Keratinocyte (primary cell): ENCODE measurements around the gene SLC23A2. TPM values are rescaled to one million over a fixed set of nuclear protein-coding genes. Genes with fewer than 3 reads are reported as not detected.

Source experiments
- DNase-seq: peaks from one replicate; pipeline ENCODE4 v3.0.0-alpha.2; 2011; ENCODE audit warnings: low read depth, missing footprints, low spot score
- FAIRE-seq: peaks from 2 replicates; lab custom pipeline; 2011; peaks lifted over from hg19 to GRCh38; lab: Jason Lieb, UNC
- H2AFZ ChIP-seq: 2 replicates; pipeline ENCODE4 v1.6.0; 2012; ENCODE audit warnings: low read length, control low read depth, inconsistent platforms; ENCODE audit not compliant: control insufficient read depth
- H3K27ac ChIP-seq: 2 replicates; pipeline ENCODE4 v1.5.1; 2011; ENCODE audit warnings: low read length; ENCODE audit not compliant: control insufficient read depth, insufficient read depth
- H3K27me3 ChIP-seq: 3 replicates; pipeline ENCODE4 v1.6.0; 2011; ENCODE audit warnings: low read length; ENCODE audit not compliant: control insufficient read depth, insufficient read depth; ENCODE audit errors: extremely low read depth
- H3K36me3 ChIP-seq, 2 experiments: 2 replicates in 1 of 2; 3 replicates in 1 of 2; pipeline ENCODE4 v1.5.1; 2011; ENCODE audit warnings: low read length in 2 of 2, mild to moderate bottlenecking in 1 of 2; ENCODE audit not compliant: control insufficient read depth in 2 of 2, insufficient read depth in 2 of 2; ENCODE audit errors: extremely low read depth in 1 of 2
- H3K4me1 ChIP-seq: 3 replicates; pipeline ENCODE4 v1.5.1; 2011; ENCODE audit warnings: low read length; ENCODE audit not compliant: control insufficient read depth, insufficient read depth; ENCODE audit errors: extremely low read depth
- H3K4me2 ChIP-seq: 3 replicates; pipeline ENCODE4 v1.6.0; 2011; ENCODE audit warnings: low read depth, low read length; ENCODE audit not compliant: control insufficient read depth, insufficient read depth; ENCODE audit errors: extremely low read depth
- H3K4me3 ChIP-seq, 3 experiments: fragments of 200-600 bp in 1 of 3; sonication (generic) in 1 of 3; 2 replicates in 2 of 3; 3 replicates in 1 of 3; pipeline ENCODE4 v1.5.1; 2011 to 2016; ENCODE audit warnings: low read length in 3 of 3, mild to moderate bottlenecking in 3 of 3, control low read depth in 2 of 3, inconsistent platforms in 1 of 3, low read depth in 1 of 3, mixed read lengths in 1 of 3, mixed run types in 1 of 3, moderate library complexity in 1 of 3; ENCODE audit not compliant: control insufficient read depth in 2 of 3, insufficient read depth in 2 of 3; ENCODE audit errors: extremely low read depth in 1 of 3
- H3K79me2 ChIP-seq: 2 replicates; pipeline ENCODE4 v1.6.0; 2012; ENCODE audit warnings: low read length; ENCODE audit not compliant: control insufficient read depth, insufficient read depth
- H3K9ac ChIP-seq: 3 replicates; pipeline ENCODE4 v1.6.0; 2011; ENCODE audit warnings: low read length; ENCODE audit not compliant: control insufficient read depth, insufficient read depth; ENCODE audit errors: extremely low read depth
- H3K9me1 ChIP-seq: 3 replicates; pipeline ENCODE4 v1.6.0; 2011; ENCODE audit warnings: low read length; ENCODE audit not compliant: control insufficient read depth, insufficient read depth; ENCODE audit errors: extremely low read depth
- H3K9me3 ChIP-seq: 2 replicates; pipeline ENCODE4 v1.5.1; 2012; ENCODE audit warnings: low read depth, low read length; ENCODE audit not compliant: control insufficient read depth
- H4K20me1 ChIP-seq: 3 replicates; pipeline ENCODE4 v1.6.0; 2011; ENCODE audit warnings: low read length; ENCODE audit not compliant: control insufficient read depth, insufficient read depth; ENCODE audit errors: extremely low read depth
- EZH2 ChIP-seq: IDR thresholded peaks from one replicate; pipeline ENCODE4 v1.6.1; 2012; ENCODE audit warnings: inconsistent platforms, mild to moderate bottlenecking, low read length, moderate library complexity
- dilution Hi-C: fragments of 300-500 bp; cut with MboI; formaldehyde crosslinking; loops from one replicate; pipeline ENCODE4 v1.7.0; 2020; ENCODE audit warnings: low sequenced_read_pairs; ENCODE audit not compliant: extremely low pct_ligation_motif_present
- polyA plus RNA-seq, 5 experiments: library from polyadenylated mRNA; depleted of rRNA in 3 of 5; stranded (reverse) in 3 of 5; stranded (forward) in 1 of 5; unstranded in 1 of 5; fragments of >200 nt; gene quantifications; 1 replicate in 1 of 5; 2 replicates in 3 of 5; 3 replicates in 1 of 5; pipeline versions ENCODE4 v1.2.1 to v1.2.3, GENCODE V29; 2011 to 2012; ENCODE audit warnings: missing spikeins in 2 of 5, low read depth in 1 of 5, low replicate concordance in 1 of 5
- TF ChIP-seq, protein P1 (sequence below), 3 experiments: IDR thresholded peaks in 1 of 3; conservative IDR thresholded peaks in 1 of 3; optimal IDR thresholded peaks in 1 of 3; 2 replicates in 2 of 3; 3 replicates in 1 of 3; pipeline versions ENCODE3 to v1.5.1; 2011; ENCODE audit warnings: low read length in 3 of 3, mild to moderate bottlenecking in 3 of 3, moderate library complexity in 2 of 3, control low read depth in 1 of 3, inconsistent platforms in 1 of 3; ENCODE audit not compliant: insufficient read depth in 2 of 3; ENCODE audit errors: extremely low read depth in 1 of 3

Gene SLC23A2
- polyA plus RNA-seq, 1 donor (not counting 4 experiments of a cell fraction or from before 2014, with no cell fraction given), result 13.4 TPM

DNA sequence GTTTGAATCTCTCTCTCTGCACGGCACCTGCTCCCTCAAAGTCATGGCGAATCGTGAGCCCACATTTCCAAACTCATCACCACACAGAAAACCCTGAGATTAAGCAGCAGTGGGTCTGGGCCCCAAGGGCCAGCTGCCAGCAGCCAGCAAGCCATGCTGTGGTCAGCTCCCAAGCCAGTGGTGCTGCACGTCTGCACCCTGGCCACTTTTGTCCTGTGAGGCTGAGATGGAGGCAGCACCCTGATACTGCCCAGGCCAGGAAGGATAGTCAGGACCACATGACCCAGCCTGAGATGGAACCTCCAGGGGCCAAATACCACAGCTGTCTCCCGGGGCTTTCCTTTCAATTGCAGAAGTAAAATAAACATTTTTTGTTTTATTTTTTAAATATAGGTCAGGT, 185.7 kb downstream of the SLC23A2 start:
- Histone ChIP-seq H3K4me1 (no peaks in the 10 kb centered on the region), H3K9ac (no peak overlapping the region), H2AFZ (no peak overlapping the region), H3K27me3 (peaks cover 29% of the 10 kb centered on the region), H3K4me2 (no peak overlapping the region), H4K20me1 (peaks cover 2% of the 10 kb centered on the region), H3K4me3 (no peak overlapping the region), H3K36me3 (no peaks in the 10 kb centered on the region), H3K27ac (no peak overlapping the region), H3K79me2 (no peaks in the 10 kb centered on the region), H3K9me1 (no peaks in the 10 kb centered on the region), H3K9me3 (no peaks in the 10 kb centered on the region)
- no peak for DNase-seq
- dilution Hi-C loops, result no loop called here
- FAIRE-seq, result no peak
- TF ChIP-seq, protein P1, sequence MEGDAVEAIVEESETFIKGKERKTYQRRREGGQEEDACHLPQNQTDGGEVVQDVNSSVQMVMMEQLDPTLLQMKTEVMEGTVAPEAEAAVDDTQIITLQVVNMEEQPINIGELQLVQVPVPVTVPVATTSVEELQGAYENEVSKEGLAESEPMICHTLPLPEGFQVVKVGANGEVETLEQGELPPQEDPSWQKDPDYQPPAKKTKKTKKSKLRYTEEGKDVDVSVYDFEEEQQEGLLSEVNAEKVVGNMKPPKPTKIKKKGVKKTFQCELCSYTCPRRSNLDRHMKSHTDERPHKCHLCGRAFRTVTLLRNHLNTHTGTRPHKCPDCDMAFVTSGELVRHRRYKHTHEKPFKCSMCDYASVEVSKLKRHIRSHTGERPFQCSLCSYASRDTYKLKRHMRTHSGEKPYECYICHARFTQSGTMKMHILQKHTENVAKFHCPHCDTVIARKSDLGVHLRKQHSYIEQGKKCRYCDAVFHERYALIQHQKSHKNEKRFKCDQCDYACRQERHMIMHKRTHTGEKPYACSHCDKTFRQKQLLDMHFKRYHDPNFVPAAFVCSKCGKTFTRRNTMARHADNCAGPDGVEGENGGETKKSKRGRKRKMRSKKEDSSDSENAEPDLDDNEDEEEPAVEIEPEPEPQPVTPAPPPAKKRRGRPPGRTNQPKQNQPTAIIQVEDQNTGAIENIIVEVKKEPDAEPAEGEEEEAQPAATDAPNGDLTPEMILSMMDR (optimal IDR thresholded peaks at IDR 0.05 in 1 of 3, IDR thresholded peaks at IDR 0.05 in 1 of 3, conservative IDR thresholded peaks at IDR 0.05 in 1 of 3; ENCODE audit: extremely low read depth in 1 of 3, insufficient read depth in 2 of 3, low read length in 3 of 3), result no peak
- TF ChIP-seq EZH2, result no peak

DNA sequence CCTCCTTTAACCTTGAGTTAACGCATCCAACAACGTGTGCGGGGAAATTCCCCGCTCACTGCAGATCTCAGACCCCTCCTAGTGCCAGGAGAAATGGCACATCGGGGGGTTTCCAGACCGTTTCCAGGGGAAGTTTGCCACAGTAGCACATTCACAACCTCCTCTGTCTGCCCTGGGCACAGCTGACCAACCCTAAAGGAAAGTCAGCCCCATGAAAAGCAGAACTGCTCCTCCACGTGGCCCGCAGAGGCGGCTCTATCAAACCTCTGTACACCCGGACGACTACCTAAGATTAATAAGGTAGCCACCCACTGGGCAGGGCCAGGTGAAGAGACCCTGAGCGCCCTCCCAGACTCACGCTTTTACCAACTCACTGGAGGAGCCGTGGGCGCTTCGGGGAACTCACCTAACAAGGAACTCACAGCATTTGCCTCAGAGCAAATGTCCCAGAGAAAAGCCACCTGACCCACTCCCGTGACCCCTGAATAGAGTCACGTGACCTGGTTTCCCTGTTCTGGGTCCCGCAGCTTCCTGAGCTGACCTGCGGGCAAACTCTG, 186.5 kb downstream of the SLC23A2 start:
- Histone ChIP-seq H2AFZ (no peak overlapping the region), H3K9me3 (no peaks in the 10 kb centered on the region), H3K79me2 (no peaks in the 10 kb centered on the region), H3K27ac (no peak overlapping the region), H3K4me3 (no peak overlapping the region), H3K9me1 (no peaks in the 10 kb centered on the region), H3K4me2 (no peak overlapping the region), H3K4me1 (no peaks in the 10 kb centered on the region), H3K9ac (no peak overlapping the region), H3K27me3 (peaks cover 34% of the 10 kb centered on the region), H3K36me3 (no peaks in the 10 kb centered on the region), H4K20me1 (peaks cover under 1% of the 10 kb centered on the region)
- dilution Hi-C loops, result no loop called here
- FAIRE-seq (no peak), DNase-seq (no peak)
- TF ChIP-seq EZH2, result no peak
- TF ChIP-seq, protein P1 (optimal IDR thresholded peaks at IDR 0.05 in 1 of 3, IDR thresholded peaks at IDR 0.05 in 1 of 3, conservative IDR thresholded peaks at IDR 0.05 in 1 of 3; ENCODE audit: extremely low read depth in 1 of 3, insufficient read depth in 2 of 3, low read length in 3 of 3), result no peak
